HepG2 (cell line): Measurements from ENCODE around the gene BPI. TPM values are rescaled to one million over a fixed set of nuclear protein-coding genes. Genes with fewer than 3 reads are reported as not detected.

ENCODE experiments used
- AHDC1 ChIP-seq: sonication (generic); formaldehyde crosslinking; IDR thresholded peaks from 2 replicates; pipeline ENCODE4 v1.5.1; 2020; ENCODE audit warnings: mild to moderate bottlenecking, missing genetic modification reagents, borderline replicate concordance
- GATAD2A ChIP-seq: IDR thresholded peaks from 2 replicates; pipeline ENCODE4 v1.6.1; 2016
- HNRNPLL ChIP-seq: fragments of 200-400 bp; formaldehyde crosslinking; IDR thresholded peaks from 2 replicates; pipeline ENCODE4 v1.6.1; 2017; ENCODE audit warnings: mild to moderate bottlenecking, low read depth, low read length; ENCODE audit not compliant: poor library complexity, severe bottlenecking
- KDM1A ChIP-seq: IDR thresholded peaks from 2 replicates; pipeline ENCODE4 v1.6.1; 2016; ENCODE audit warnings: missing compliant biosample characterization
- NFE2L1 ChIP-seq: sonication (generic); formaldehyde crosslinking; IDR thresholded peaks from 2 replicates; pipeline ENCODE4 v1.4.0; 2020; ENCODE audit warnings: missing genetic modification reagents, mild to moderate bottlenecking, borderline replicate concordance
- NONO ChIP-seq, 2 experiments: fragments of 450-650 bp in 1 of 2; sonication (generic) in 1 of 2; formaldehyde crosslinking in 1 of 2; IDR thresholded peaks in 1 of 2; conservative IDR thresholded peaks in 1 of 2; 2 replicates each; pipeline versions ENCODE4 v1.6.1 to v1.8.0; 2017 to 2022; ENCODE audit warnings: mild to moderate bottlenecking in 1 of 2, missing genetic modification reagents in 1 of 2, moderate library complexity in 1 of 2
- NR2C2 ChIP-seq: sonication (generic); formaldehyde crosslinking; IDR thresholded peaks from 2 replicates; pipeline ENCODE4 v1.4.0; 2020; ENCODE audit warnings: missing genetic modification reagents, mild to moderate bottlenecking, moderate library complexity, borderline replicate concordance
- NR2F1 ChIP-seq, 2 experiments: fragments of 450-650 bp in 1 of 2; formaldehyde crosslinking in 1 of 2; IDR thresholded peaks; 2 replicates each; pipeline versions ENCODE4 v1.5.0 to v1.6.1; 2016 to 2020; ENCODE audit warnings: mild to moderate bottlenecking in 1 of 2, missing compliant biosample characterization in 1 of 2, missing genetic modification reagents in 1 of 2, moderate library complexity in 1 of 2
- RXRB ChIP-seq: IDR thresholded peaks from 2 replicates; pipeline ENCODE4 v1.6.1; 2016; ENCODE audit warnings: borderline replicate concordance, missing genetic modification reagents, missing compliant biosample characterization
- SP1 ChIP-seq, 2 experiments: fragments of 450-650 bp in 1 of 2; sonication (generic) in 1 of 2; formaldehyde crosslinking in 1 of 2; IDR thresholded peaks; 2 replicates each; pipeline versions ENCODE4 v1.4.0 to v1.6.1; 2016 to 2020; ENCODE audit warnings: missing genetic modification reagents in 1 of 2
- TEAD3 ChIP-seq: optimal IDR thresholded peaks from 2 replicates; pipeline ENCODE3; 2016; ENCODE audit warnings: borderline replicate concordance
- XBP1 ChIP-seq: sonication (generic); formaldehyde crosslinking; IDR thresholded peaks from 2 replicates; pipeline ENCODE4 v1.5.0; 2020; ENCODE audit warnings: missing genetic modification reagents
- ZBTB7B ChIP-seq: sonication (generic); formaldehyde crosslinking; IDR thresholded peaks from 2 replicates; pipeline ENCODE4 v1.4.0; 2020; ENCODE audit warnings: missing genetic modification reagents
- ZNF318 ChIP-seq: sonication (generic); formaldehyde crosslinking; IDR thresholded peaks from 2 replicates; pipeline ENCODE4 v1.4.0; 2020; ENCODE audit warnings: mild to moderate bottlenecking, missing genetic modification reagents
- ZNF468 ChIP-seq: sonication (generic); formaldehyde crosslinking; IDR thresholded peaks from 2 replicates; pipeline ENCODE4 v1.8.0; 2022; ENCODE audit warnings: mild to moderate bottlenecking, moderate library complexity, missing genetic modification reagents
- ZNF547 ChIP-seq: sonication (generic); formaldehyde crosslinking; IDR thresholded peaks from 2 replicates; pipeline ENCODE4 v1.5.1; 2020; ENCODE audit warnings: mild to moderate bottlenecking, missing genetic modification reagents
- polyA plus RNA-seq, 8 experiments: library from polyadenylated mRNA; depleted of rRNA in 3 of 8; stranded (reverse) in 7 of 8; unstranded in 1 of 8; fragments of >200 nt; fragmentation: Illumina TruSeq in 4 of 8; extraction: Trizol in 4 of 8; gene quantifications; 2 replicates each; pipeline versions ENCODE4 v1.2.1 to v1.2.3, GENCODE V29; 2011 to 2016; ENCODE audit warnings: low read depth in 4 of 8, missing spikeins in 1 of 8, mixed read lengths in 1 of 8; ENCODE audit not compliant: insufficient read depth in 1 of 8
- total RNA-seq, 5 experiments: library from RNA; depleted of rRNA; stranded (reverse); fragments of >200 nt; fragmentation: Illumina TruSeq; extraction: Trizol; gene quantifications; 2 replicates each; pipeline ENCODE4 v1.2.3, GENCODE V29; 2016; ENCODE audit warnings: low read depth in 1 of 5

BPI gene
- total and polyA plus RNA-seq, 2 of the 13 experiments (the other 11 are each of a cell fraction or from before 2014, with no cell fraction given) = not detected

DNA sequence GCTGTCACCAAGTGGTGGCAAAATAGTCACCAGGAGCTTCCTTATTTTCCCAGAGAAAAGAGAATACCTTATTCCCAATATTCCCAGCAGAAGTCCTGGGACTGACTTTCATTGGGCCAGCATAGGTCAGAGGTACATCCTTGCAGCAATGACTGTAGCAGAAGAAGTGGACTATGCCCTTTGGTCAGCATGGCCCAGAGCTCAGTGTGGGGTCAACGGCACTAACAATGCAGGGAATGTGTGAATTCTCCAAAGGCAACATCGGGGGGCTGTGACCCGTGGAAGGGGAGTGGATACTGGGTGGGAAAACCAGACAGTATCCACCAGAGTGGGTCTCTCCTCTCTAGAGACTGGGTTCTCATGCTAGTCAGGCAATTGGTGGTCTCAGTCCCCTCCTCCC lies 26.7 kb downstream of the BPI start (continued):
- TF ChIP-seq AHDC1 (0 out of 2 replicates have a peak, but pooled peaks have one; percentile 39), SP1 (IDR thresholded peaks at IDR 0.05) (no peak), SP1 (CRISPR knock-in tag; IDR thresholded peaks at IDR 0.05) (no peak), KDM1A (0 out of 2 replicates have a peak, but pooled peaks have one; percentile 42), NR2F1 (CRISPR knock-in tag; IDR thresholded peaks at IDR 0.05) (peak; percentile 81 to 82), NFE2L1 (CRISPR knock-in tag) (no peak), TEAD3 (CRISPR knock-in tag) (peak; percentile 92), ZNF547 (no peak), NR2C2 (CRISPR knock-in tag) (peak; percentile 70), ZBTB7B (peak; percentile 74), XBP1 (CRISPR knock-in tag) (no peak), RXRB (CRISPR knock-in tag) (peak; percentile 88), GATAD2A (CRISPR knock-in tag) (peak; percentile 61; the same call in 1 of the 2 replicates), NONO (IDR thresholded peaks at IDR 0.05) (no peak), NONO (CRISPR knock-in tag; conservative IDR thresholded peaks at IDR 0.05) (0 out of 2 replicates have a peak, but pooled peaks have one; percentile 19), ZNF318 (CRISPR knock-in tag) (no peak), ZNF468 (CRISPR knock-in tag) (0 out of 2 replicates have a peak, but pooled peaks have one; percentile 39), HNRNPLL (no peak)
